Epithelial cell of prostate (primary cell): ENCODE data around the gene EHMT1.
"Not testable (repeated sequence)": the region's sequence is repeated elsewhere in the genome, so short reads cannot be mapped to it uniquely, and the experiment has no call there.

ENCODE experiments used
- DNase-seq: peaks from one replicate; pipeline ENCODE4 v3.0.0-alpha.2; 2011; ENCODE audit warnings: low read depth, low spot score
- H3K27ac ChIP-seq: fragments of 450-650 bp; 2 replicates; pipeline ENCODE4 v1.5.1; 2017; ENCODE audit warnings: mild to moderate bottlenecking

The EHMT1 gene

DNA sequence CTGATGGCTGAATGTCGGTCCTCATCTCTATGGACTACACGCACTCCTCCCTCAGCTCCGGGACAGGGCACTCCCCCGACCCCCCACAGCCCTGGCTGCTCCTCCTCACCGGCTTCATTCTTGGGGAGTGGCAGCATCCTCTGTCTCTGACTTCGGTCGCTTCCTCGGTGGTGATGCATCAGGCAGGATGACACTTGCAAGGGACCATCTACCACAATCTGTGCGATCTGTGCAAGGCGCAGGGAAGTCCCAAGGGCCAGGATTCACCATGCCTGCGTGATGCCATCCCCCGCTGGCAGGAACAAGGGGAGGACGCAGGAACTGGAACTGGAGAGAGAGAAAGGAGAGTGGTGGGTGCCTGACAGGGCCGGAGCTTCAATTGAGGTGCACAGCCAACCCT lies 256.5 kb downstream of the EHMT1 start:
- H3K27ac ChIP-seq, result no peak overlapping the region
- no peak for DNase-seq

DNA sequence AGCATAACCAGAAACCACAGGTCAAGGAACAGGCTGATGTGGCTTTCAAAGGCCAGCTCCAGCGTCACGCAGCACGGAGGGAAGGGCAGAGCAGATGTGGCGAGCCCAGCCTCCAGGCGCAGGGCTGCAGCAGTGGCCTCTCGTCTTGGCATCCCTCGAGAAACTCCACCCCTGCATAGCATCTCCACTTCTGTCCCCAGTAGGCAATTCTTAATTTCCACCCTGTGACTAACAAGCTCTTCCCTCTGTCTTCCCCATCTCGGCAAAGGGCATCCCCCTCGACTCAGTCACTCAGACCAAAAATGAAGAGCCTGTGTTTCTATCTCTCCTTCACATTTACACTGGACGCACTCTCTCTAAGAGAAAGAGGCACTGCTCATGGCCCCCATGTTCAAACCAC lies 257.0 kb downstream of the EHMT1 start:
- DNase-seq, result no peak
- H3K27ac ChIP-seq, result no peak overlapping the region

DNA sequence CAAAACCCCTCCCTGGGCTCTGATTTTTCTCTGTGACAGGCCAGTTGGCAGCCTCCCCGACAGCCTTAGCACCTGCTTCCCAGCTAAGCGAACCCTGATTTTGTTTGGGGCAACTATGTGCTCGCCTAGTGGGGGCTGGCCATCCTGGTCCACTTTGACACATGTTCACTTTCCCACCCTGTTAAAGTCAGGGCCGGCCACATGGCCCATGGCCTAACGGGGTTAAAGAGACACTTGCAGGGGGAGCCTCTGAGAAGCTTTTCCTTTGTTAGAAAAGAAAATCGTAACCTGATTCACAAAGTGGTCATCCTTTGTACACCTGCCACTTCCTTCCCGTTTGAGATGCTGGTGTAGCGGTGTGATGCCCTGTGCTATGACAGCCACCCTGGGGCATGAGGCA lies 257.5 kb downstream of the EHMT1 start:
- H3K27ac ChIP-seq, result no peak overlapping the region
- DNase-seq, result no peak

GRCh38 chr9:137876781-137877386 lies 258.1 kb downstream of the EHMT1 start:
- DNase-seq, result no peak
- no peak overlapping the region for H3K27ac ChIP-seq

GRCh38 chr9:137877506-137878122 lies 258.8 kb downstream of the EHMT1 start, which contains the start of gene CACNA1B:
Gene CACNA1B, plus strand, starts transcription at chr9:137877782. Its CDS starts 152 bp downstream, at chr9:137877934.
- H3K27ac ChIP-seq, DNase-seq: not testable (repeated sequence)

DNA sequence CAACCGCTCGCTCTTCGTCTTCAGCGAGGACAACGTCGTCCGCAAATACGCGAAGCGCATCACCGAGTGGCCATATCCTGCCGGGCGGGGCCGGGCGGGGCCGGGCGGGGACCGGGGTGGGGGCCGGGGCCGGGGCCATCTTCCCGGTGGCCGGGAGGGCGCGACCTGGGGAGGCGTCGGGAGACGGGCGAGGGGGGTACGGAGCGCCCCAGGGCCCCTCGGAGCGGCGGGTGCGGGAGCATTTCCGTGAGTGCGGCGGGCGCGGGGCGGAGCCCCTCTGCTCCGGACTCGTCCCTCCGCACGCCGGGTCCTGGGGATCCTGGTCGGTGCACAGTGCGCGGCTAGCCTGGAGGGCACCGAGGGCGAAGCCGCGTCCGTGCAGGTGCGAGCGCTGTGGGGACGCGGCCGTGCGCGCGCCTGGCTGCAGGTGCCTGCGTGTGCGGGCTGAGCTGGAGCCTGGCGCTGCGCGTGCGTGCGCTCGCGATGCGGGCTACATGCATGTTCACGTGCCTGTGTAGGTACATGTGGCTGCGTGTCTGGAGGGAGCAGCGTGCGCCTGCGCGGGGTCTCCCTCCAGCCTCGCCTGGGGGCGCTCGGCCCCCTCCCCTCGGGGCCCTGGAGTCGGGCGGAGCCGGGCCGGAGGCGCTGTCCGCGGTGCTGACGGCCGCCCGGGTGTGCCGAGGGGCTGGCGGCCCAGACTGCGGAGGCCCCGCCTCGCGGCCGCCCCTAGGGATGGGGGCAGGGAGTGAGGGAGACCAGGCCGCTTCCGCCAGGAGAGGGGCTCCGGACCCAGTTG lies 259.5 kb downstream of the EHMT1 start:
- DNase-seq, result no peak
- no peak overlapping the region for H3K27ac ChIP-seq

DNA sequence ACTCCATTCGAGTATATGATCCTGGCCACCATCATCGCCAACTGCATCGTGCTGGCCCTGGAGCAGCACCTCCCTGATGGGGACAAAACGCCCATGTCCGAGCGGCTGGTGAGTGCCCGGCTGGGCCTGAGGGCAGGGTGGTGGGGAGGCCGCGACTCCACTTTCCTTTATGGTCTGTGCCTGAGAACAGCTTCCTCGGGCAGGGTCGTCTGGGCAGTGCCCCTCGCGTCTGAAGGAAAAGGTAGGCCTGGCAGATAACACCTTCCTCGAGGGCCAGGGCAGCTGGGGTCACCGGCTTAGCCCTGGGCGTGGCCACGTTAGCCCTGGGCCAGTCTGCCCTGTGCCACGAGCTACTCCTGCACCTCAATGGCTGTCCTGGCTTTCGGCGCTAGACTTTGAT lies 260.2 kb downstream of the EHMT1 start:
- no peak for DNase-seq

GRCh38 chr9:137879566-137880150 lies 260.9 kb downstream of the EHMT1 start:
- no peak overlapping the region for H3K27ac ChIP-seq
- DNase-seq, result no peak

More for the DNA sequence above, 260.2 kb downstream of the EHMT1 start:
- no peak overlapping the region for H3K27ac ChIP-seq

DNA sequence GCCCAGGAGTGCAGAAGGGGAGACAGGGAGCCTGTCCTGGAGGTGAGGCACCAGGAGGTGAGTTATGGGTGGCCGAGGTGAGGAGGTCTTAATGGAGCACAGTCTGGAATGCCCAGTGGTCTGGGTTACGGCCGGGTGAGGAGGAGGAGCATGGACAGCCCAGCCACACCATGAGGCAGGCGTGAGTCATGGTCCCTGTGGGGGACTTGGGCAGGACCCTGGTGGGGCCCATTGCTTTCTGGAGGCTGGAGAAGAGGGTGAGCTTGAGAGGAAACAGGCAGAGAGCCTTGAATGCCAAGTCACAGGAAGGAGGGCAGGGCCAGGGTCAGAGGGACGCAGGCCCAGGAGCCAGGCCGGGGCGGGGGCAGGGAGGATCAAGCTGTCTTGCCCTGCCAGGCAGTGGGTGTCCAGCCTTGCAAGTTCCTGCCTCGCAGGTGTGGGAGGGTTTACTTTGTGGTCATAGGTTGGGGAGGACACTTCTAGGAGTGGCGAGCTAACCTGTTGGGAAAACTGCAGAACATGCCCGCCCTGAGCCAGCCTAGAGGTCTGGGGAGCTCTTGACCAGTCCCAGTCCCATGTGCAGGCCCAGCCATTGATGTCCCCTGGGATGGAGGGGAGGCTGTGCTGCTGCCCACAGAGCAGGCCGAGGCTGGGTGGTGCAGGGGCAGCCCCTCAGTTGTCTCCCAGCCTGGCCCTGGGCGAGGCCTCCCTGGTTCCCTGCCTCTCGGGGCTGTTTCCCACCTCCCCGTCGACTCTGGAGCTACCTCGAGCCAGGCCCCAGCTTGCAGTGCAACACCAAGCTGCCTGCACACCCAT lies 261.6 kb downstream of the EHMT1 start:
- no peak for DNase-seq
- no peak overlapping the region for H3K27ac ChIP-seq

GRCh38 chr9:137880976-137881530 lies 262.2 kb downstream of the EHMT1 start:
- no peak overlapping the region for H3K27ac ChIP-seq
- DNase-seq, result no peak

DNA sequence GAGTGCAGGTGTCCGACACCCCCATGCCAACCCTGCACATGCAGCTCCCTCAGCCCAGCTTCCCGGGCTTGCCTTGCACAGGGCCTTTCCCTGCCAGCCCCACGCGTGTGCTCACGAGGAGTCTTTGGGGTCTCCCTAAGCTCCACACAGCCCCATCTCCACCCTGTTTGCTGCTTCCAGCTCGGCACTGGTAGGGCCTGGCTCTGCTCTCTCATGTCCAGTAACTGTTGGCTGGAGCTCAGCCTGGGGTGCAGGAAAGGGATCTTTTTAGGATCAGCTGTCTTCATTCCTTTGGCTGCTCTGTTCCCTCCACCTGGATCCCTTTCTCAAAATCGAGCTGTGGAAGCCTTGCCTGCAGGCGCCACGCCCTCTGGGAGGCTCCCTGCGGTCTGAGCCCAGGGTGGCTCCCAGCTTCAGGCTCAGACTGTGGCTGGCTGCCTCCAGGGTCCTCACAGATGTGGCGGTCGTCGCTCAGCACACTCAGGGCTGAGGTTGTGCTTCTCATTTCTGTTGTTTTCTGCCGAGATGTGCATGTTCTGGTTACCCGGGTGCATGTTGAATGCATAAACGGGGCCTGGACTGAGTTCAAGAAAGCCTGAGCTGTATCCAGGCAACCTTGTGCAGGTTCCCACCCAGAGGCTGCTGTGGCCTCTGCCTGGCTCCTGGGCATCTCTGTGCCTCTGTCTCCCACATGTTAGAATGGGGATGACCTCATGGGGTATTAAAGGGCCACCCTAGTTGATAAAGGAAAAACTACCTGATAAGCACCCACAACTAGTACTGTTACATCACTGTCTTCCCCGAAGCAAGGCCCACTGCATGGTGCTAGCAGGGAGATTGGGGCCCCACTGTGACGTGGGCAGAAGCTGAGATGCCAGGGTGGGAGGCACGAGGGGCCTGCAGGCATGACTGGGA lies 263.0 kb downstream of the EHMT1 start:
- H3K27ac ChIP-seq, result no peak overlapping the region
- DNase-seq, result no peak

- DNase-seq, result no peak
- no peak overlapping the region for H3K27ac ChIP-seq
Observed at GRCh38 chr9:137882506-137882821, 263.7 kb downstream of the EHMT1 start.

GRCh38 chr9:137883977-137884376 lies 265.2 kb downstream of the EHMT1 start:
- H3K27ac ChIP-seq, result not testable (repeated sequence)

GRCh38 chr9:137884547-137884946 lies 265.7 kb downstream of the EHMT1 start:
- H3K27ac ChIP-seq, DNase-seq: not testable (repeated sequence)

More at GRCh38 chr9:137883977-137884376, 265.2 kb downstream of the EHMT1 start:
- not testable (repeated sequence) for DNase-seq

DNA sequence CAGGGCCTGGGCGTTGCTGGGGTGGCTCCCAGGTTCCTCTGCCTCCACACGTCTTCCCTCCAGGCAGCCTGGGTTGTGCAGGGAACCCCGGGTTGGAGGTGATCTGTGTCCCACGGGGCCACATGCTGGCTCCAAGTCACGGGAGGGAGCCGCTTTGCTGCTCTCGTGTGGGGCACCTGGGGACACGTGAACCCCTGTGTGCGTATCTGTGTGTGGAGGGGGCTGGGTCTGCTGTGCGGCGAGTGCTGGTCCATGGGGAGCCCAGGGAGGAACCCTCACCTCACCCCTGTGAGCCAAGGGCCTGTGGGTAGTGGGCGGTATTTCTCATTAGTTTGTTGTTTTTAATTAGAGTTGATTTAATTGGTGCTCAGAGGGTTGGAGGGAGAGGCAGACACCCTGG lies 266.3 kb downstream of the EHMT1 start:
- not testable (repeated sequence) for DNase-seq, H3K27ac ChIP-seq
